ENCODE measurements around the gene LRRC45.

The LRRC45 gene

DNA sequence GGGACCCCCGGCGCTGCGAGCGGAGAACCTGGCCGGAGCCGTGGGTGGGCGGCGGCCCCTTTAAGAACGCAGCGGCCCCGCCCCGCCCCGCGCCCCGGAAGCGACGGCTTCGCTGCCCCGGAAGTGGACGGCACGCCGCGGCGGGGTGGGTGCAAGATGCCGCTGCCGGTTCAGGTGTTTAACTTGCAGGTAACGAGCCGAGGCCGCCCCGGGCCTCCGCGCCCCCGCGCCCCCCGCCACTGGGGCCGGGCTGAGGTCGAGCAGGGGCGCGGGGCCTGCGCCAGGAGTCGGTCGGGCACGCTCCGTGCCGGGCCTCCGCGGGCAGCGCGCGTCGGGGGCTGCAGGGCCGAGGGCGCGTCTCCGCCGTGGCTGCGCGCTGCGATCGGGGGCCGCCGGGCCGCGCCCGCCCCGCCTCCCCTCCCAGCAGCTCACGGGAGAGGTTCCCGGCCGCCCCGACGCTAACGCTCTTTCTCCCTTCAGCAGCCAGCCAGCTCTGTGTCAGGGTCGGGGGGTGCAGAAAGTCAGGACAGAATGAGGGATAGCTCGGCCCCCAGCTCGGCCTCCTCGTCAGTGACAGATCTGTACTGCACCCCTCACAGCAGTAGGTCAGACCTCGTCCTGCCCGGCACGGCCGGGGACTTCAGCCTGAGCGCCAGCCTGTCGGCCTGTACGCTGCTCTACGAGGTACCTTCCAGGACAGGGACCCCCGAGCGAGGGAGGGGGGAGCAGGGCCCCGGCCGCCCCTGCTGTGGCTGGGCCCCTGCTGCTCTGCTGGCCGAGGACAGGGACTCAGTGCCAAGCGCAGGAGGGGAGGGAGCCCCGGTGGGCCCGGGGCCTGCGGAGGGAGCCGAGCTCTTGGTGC lies 28.9 kb downstream of the LRRC45 start, which contains the start of the genes GPS1 and RFNG:
Gene GPS1 (plus strand): TSS at position 123 of the 862 bp plus-strand sequence. CDS start 34 bp downstream, at position 157.
Gene RFNG (minus strand): TSS at position 36 of the 862 bp plus-strand sequence. CDS start 45 bp downstream, outside the sequence.
- DNase-seq (ENCODE audit: low spot score): peak; percentile 96

- DNase-seq (ENCODE audit: low spot score): no peak
These were observed 29.5 kb downstream of the LRRC45 start for GRCh38 chr17:82052638-82053059.

GRCh38 chr17:82053130-82053529 lies 30.0 kb downstream of the LRRC45 start:
- DNase-seq (ENCODE audit: low spot score): no peak

- DNase-seq (ENCODE audit: low spot score): no peak
These were observed 30.6 kb downstream of the LRRC45 start for GRCh38 chr17:82053556-82054263.

- peak; percentile 6 for DNase-seq (ENCODE audit: low spot score)
These were observed 31.4 kb downstream of the LRRC45 start for GRCh38 chr17:82054351-82055022.

DNA sequence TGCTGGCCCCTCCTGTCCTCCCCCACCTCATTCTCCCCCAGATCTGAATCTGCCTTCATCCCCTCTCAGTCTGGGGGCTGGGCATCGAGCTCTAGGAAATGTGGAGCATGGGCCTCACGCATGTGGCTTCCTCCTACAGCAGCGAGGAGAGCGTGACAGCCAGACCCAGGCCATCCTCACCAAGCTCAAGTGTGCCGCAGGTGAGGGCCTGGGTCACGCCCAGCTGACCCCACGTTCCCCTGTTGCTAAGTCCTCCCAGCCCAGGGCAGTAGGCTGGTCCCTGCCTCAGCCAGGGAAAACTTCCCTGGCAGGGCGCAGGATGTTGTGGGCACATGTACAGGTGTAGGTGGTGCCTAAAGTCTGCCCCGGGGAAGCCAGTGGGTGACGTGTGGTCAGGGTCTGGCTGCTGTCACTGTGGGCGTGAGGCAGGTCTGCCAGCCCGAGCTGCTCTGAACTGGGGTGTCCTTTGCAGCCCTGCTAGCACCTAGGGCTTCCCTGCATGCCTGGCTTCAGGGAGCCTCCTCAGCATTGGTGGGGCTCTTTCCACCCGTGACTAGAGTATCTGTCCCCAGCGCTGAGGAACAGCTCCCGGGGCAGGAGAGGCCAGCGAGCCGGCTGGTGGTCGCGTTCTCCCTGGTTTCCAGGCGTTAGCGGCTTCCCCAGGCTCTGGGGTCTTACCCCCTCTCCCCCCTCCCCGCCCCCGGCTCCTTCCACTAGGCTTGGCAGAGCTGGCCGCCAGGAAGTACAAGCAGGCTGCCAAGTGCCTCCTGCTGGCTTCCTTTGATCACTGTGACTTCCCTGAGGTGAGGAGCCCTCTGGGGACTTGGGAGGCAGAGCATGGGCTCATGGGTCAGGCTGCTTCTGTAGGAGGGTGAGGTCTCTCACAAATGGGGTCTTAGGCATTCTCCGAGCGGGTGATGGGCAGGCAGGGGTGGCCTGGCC lies 32.2 kb downstream of the LRRC45 start:
- peak; percentile 5 for DNase-seq (ENCODE audit: low spot score)

DNA sequence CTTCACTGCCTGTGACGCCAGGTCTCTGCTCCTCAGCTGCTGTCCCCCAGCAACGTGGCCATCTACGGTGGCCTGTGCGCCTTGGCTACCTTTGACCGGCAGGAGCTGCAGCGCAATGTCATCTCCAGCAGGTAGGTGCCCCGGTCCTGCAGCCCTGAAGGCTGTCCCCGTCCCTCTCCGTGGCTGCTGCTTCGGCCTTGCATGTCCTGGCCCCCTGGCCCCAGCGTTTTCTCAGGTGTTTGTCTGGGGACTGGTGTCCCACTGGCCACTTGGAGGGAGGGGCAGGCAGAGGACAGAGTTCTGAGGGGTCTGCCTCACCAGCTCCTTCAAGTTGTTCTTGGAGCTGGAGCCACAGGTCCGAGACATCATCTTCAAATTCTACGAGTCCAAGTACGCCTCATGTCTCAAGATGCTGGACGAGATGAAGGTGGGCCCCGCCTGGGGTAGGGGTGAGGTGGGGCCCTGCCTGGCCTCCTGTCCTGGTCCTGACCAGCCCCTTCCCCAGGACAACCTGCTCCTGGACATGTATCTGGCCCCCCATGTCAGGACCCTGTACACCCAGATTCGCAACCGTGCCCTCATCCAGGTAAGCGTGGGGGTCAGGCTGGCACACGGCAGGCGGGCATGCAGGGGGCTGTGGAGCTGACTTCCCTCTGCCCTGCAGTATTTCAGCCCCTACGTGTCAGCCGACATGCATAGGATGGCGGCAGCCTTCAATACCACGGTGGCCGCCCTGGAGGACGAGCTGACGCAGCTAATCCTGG lies 33.0 kb downstream of the LRRC45 start:
- DNase-seq (ENCODE audit: low spot score): no peak

- DNase-seq (ENCODE audit: low spot score): no peak
These were observed 33.9 kb downstream of the LRRC45 start for GRCh38 chr17:82056729-82057621.

DNA sequence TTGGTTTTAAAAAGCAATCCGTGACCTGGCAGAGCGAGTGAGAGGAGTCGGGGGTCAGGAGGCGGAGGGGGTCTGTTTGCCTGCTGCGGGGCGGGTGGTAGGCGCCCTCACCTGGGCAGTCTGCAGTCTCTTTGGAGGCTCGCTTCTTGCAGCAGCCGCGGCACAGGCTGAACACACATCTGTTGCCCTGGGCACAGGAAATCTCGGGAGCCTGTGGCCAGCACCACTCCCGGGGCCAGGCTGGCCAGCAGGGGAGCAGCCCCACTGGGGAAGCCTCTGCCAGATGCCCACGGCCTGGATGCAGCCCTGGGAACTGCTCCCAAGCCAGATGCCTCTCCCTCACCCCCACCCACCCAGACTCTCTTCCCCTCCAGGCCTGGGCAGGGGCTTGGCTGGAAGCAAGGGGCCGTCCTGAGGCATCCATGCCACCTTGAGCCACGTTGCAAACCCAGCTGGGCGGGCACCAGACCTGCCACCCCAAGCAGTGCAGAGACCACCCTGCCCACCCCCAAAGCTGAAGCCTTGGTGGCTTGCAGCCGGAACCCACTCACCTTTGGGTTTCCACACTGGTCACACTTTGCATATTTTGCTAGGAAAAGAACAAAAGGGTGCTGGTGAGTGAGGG lies 35.2 kb downstream of the LRRC45 start:
- no peak for DNase-seq (ENCODE audit: low spot score)

GRCh38 chr17:82058855-82059249 lies 35.7 kb downstream of the LRRC45 start:
- DNase-seq (ENCODE audit: low spot score): no peak

DNA sequence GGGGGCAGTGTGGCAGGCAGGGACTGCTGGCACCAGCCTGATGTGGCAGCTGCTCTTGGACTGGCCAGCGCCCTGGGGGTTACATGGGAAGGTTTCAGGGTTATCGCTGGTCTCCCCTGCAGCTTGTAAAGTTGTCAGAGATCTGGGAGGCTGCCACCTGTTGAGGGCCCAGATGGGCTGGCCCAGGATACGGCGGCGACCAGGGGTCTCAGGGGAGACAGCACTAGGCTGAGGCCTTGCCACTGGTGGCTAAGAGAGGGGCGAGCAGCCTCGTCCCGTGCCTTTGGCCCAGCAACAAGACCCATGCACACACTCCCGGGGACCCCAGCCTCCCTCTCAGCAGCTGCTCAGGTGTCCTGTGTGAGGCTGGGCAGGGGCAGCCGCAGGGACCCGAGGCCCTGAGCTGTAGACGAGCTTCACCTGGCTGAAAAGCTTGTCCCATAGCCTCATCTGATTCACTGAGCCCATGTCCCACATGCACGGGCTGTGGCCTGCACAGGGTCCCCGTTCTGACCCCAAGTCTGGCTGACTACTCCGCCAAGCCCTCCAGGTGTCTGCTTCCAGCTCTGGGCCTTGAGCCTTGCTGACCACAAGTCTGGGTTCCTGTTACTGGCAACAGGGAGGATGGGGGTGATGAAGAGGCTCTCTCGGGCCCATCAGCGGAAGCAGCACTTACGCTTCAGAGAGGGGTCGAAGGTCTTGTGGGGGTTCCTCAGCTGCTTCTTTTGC lies 36.3 kb downstream of the LRRC45 start:
- DNase-seq (ENCODE audit: low spot score): no peak

DNA sequence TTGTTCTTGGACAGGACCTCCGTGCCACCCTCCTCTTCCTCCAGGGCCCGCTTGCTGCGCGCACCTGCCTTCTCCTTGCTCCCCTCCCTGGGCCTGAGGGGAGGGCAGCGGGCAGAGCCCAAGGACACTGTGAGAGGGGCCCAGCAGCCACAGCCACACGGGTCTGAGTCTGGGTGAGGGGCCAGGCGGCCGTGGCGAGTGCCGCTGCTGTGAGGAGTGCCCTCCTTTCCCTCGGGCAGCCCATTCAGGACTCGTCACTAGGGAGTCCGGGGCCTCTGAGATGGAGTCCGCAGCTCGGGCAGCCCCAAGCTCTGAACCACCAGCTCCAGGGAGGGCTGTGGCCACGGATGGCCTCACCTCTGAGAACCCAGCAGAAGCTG lies 36.9 kb downstream of the LRRC45 start:
- no peak for DNase-seq (ENCODE audit: low spot score)

- DNase-seq (ENCODE audit: low spot score): no peak
These were observed 37.5 kb downstream of the LRRC45 start for GRCh38 chr17:82060614-82061013.

DNA sequence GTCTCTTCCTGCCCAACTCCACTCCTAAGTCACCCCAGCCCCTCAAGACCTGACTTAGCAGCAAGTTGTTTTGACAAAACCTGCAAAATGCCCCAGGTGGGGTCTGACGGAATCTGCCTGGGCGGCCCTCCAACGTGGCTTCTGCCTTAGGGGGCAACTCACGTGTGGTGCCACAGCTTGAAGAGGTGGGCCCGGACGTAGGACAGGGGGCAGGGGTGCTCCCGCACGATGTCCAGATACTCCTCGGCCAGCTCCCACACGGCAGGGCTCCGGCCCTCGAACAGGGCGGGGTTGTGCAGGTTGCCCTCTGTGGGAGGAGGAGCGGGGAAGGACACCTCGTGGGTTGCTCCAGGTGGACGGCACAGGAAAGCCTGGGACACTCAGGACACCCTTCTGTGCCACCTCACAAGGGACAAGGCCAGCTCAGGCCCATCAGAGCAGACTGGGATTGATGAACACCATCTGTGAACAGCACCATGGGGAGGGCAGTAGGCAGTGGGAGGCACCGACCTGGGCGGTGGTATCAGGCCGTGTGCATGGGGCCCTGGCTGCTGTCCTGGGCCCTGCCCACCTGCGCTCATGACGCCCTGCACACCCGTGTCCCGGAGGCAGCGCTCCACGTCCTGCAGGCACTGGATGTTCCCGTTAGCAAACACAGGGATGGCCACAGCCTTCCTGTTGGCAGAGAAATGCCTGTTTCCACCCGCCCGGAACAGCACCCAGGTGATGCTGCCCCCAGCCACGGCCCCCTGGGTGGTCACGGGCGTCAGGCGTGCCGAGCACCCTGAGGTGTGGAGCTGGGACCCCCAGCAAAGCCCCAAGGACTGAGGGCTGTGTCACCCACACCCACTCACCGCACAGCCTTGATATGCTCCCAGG lies 38.2 kb downstream of the LRRC45 start:
- no peak for DNase-seq (ENCODE audit: low spot score)

DNA sequence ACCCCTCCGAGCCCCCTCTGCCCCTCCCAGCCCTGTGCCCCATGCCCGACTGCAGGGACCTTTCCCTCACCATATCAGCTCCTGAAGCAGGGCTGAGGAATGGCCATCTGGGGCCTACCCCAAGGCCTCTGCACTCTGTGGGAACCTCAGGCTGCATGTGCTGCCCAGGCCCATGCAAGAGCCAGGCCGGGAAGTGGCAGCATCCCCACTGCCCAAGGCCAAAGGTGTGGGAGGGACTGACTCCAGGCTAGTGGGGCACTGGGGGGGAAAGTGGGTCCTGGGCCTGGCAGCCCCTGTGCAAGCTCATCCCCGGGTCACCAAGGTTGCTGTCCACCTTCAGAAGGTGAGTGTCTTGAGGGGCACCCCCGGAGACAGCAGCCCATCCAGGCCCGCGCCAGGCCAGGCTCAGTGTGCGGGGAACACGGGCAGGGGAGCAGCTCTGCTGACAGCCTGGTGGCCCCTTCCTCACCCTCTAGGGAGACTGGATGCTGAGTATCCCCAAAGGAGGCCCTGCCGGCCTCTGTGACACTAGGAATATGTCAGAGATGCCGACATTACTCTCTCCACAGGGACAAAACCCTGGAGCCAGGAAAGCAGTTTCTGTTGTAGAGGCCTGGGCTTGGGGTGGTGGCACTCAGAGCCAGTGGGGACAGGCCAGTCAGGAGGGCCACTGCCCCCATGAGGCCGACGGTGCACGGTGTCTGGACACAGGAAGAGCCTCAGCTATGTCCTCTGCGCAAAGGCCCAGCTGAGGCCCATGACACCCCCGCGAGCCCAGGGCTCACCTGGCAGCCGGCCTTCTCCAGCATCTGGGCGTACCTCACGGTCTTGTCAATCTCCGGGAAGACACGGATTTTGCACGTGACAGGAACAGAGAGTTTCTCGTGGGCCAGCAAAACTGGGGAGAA lies 39.2 kb downstream of the LRRC45 start:
- no peak for DNase-seq (ENCODE audit: low spot score)

GRCh38 chr17:82062984-82063368 lies 39.9 kb downstream of the LRRC45 start:
- no peak for DNase-seq (ENCODE audit: low spot score)
